GM12878 (cell line): ENCODE data around the gene LONRF3. TPM values are rescaled to one million over a fixed set of nuclear protein-coding genes. Genes with fewer than 3 reads are reported as not detected.

Experiments used
- ATAC-seq: fragments of 200-7000 bp; cut with Tn5 transposase; 3 replicates; pipeline ENCODE4 v1.9.1; 2020; ENCODE audit warnings: mild to moderate bottlenecking, moderate library complexity
- BruUV-seq: library from RNA; stranded (reverse); fragments of 400-500 nt; replicated peaks from 2 replicates; lab custom pipeline; 2021; lab: Mats Ljungman, UMichigan
- CTCF ChIA-PET: fragments of 300-600 bp; sonication (Branson Sonifier 250); formaldehyde crosslinking; extraction: SDS; loops from one replicate; lab custom pipeline; 2021; ENCODE audit warnings: inconsistent platforms; lab: Yijun Ruan, JAX
- POLR2A ChIA-PET: fragments of 350-600 bp; formaldehyde crosslinking; extraction: SDS; loops from one replicate; lab custom pipeline; 2021; ENCODE audit warnings: inconsistent platforms; lab: Charles Lee
- RAD21 ChIA-PET: fragments of 300-600 bp; sonication (Branson Sonifier 250); formaldehyde crosslinking; loops from one replicate; lab custom pipeline; 2023; ENCODE audit warnings: antibody characterized with exemption; ENCODE audit not compliant: unreplicated experiment; lab: Charles Lee
- SMC1A ChIA-PET: fragments of 300-600 bp; sonication (Branson Sonifier 250); formaldehyde crosslinking; loops from one replicate; lab custom pipeline; 2023; ENCODE audit not compliant: unreplicated experiment, uncharacterized antibody; lab: Charles Lee
- DNase-seq: peaks from one replicate; pipeline ENCODE4 v3.0.0-alpha.2; 2011; ENCODE audit warnings: low read depth, low spot score
- FAIRE-seq: peaks from 3 replicates; lab custom pipeline; 2011; peaks lifted over from hg19 to GRCh38; lab: Jason Lieb, UNC
- H2AFZ ChIP-seq: 2 replicates; pipeline ENCODE4 v1.6.0; 2011; ENCODE audit warnings: low read depth, low read length, control low read depth; ENCODE audit not compliant: control insufficient read depth
- H3K27ac ChIP-seq: 2 replicates; pipeline ENCODE4 v1.5.1; 2011; ENCODE audit warnings: control low read depth; ENCODE audit not compliant: control insufficient read depth, insufficient read depth
- H3K27me3 ChIP-seq, 2 experiments: replicated peaks in 1 of 2; 2 replicates each; pipeline versions ENCODE4 v1.6.0 to v1.6.1; 2011; ENCODE audit warnings: low read length in 1 of 2; ENCODE audit not compliant: control insufficient read depth in 2 of 2, insufficient read depth in 2 of 2
- H3K36me3 ChIP-seq, 2 experiments: 2 replicates each; pipeline ENCODE4 v1.5.1; 2011; ENCODE audit warnings: low read length in 1 of 2; ENCODE audit not compliant: control insufficient read depth in 2 of 2, insufficient read depth in 2 of 2
- H3K4me1 ChIP-seq: 2 replicates; pipeline ENCODE4 v1.6.1; 2011; ENCODE audit warnings: mild to moderate bottlenecking, low read length, moderate library complexity, mixed read lengths; ENCODE audit not compliant: control insufficient read depth, insufficient read depth
- H3K4me2 ChIP-seq: 2 replicates; pipeline ENCODE4 v1.6.0; 2011; ENCODE audit warnings: control low read depth; ENCODE audit not compliant: control insufficient read depth, insufficient read depth
- H3K4me3 ChIP-seq: fragments of 200-600 bp; sonication (generic); 2 replicates; pipeline ENCODE4 v1.5.1; 2016
- H3K79me2 ChIP-seq: 2 replicates; pipeline ENCODE4 v1.6.0; 2011; ENCODE audit warnings: low read length; ENCODE audit not compliant: control insufficient read depth, insufficient read depth
- H3K9ac ChIP-seq: 2 replicates; pipeline ENCODE4 v1.8.0; 2011; ENCODE audit warnings: low read length, control low read depth, mixed read lengths; ENCODE audit not compliant: control insufficient read depth, insufficient read depth
- H3K9me3 ChIP-seq: replicated peaks from 3 replicates; pipeline ENCODE4 v1.5.1; 2011; ENCODE audit warnings: mild to moderate bottlenecking, low read length; ENCODE audit not compliant: control insufficient read depth, insufficient read depth
- H4K20me1 ChIP-seq: 2 replicates; pipeline ENCODE4 v1.6.0; 2011; ENCODE audit not compliant: control insufficient read depth, insufficient read depth
- BCL3 ChIP-seq: IDR thresholded peaks from 2 replicates; pipeline ENCODE4 v1.6.1; 2011; ENCODE audit warnings: borderline replicate concordance, low read depth, mild to moderate bottlenecking, moderate library complexity, low read length; ENCODE audit not compliant: insufficient read depth, poor library complexity, severe bottlenecking
- CUX1 ChIP-seq: IDR thresholded peaks from 2 replicates; pipeline ENCODE4 v1.6.1; 2012; ENCODE audit warnings: improper control_type of control experiment, low read depth, low read length; ENCODE audit not compliant: insufficient replicate concordance
- MTA2 ChIP-seq: fragments of 450-650 bp; IDR thresholded peaks from 2 replicates; pipeline ENCODE4 v1.6.1; 2016; ENCODE audit warnings: low read depth, mild to moderate bottlenecking, moderate library complexity
- NFYB ChIP-seq: IDR thresholded peaks from 2 replicates; pipeline ENCODE4 v1.6.1; 2011; ENCODE audit warnings: low read depth, mild to moderate bottlenecking, low read length, improper control_type of control experiment, moderate library complexity; ENCODE audit not compliant: insufficient read depth
- PAX8 ChIP-seq: fragments of 450-650 bp; IDR thresholded peaks from 2 replicates; pipeline ENCODE4 v1.6.1; 2017; ENCODE audit warnings: mild to moderate bottlenecking, moderate library complexity
- RAD51 ChIP-seq: fragments of 450-650 bp; IDR thresholded peaks from 2 replicates; pipeline ENCODE4 v1.6.1; 2016; ENCODE audit warnings: moderate library complexity, mild to moderate bottlenecking, inconsistent platforms
- REST ChIP-seq: IDR thresholded peaks from 2 replicates; pipeline ENCODE4 v1.6.1; 2012; ENCODE audit warnings: mild to moderate bottlenecking, low read depth, low read length
- SP1 ChIP-seq: IDR thresholded peaks from one replicate; pipeline ENCODE4 v1.6.1; 2011; ENCODE audit warnings: low read depth, low read length
- SPI1 ChIP-seq: IDR thresholded peaks from 2 replicates; pipeline ENCODE4 v1.6.1; 2011; ENCODE audit warnings: low read depth, mild to moderate bottlenecking, low read length, moderate library complexity, borderline replicate concordance; ENCODE audit not compliant: insufficient read depth
- SREBF1 ChIP-seq: IDR thresholded peaks from 2 replicates; pipeline ENCODE4 v1.6.1; 2012; ENCODE audit warnings: mild to moderate bottlenecking, low read length
- SRF ChIP-seq, 2 experiments: IDR thresholded peaks; 2 replicates each; pipeline ENCODE4 v1.6.1; 2011; ENCODE audit warnings: low read depth in 2 of 2, low read length in 2 of 2, mild to moderate bottlenecking in 1 of 2, moderate library complexity in 1 of 2
- ZNF384 ChIP-seq: IDR thresholded peaks from 2 replicates; pipeline ENCODE4 v1.6.1; 2012; ENCODE audit warnings: low read depth, mild to moderate bottlenecking, low read length, improper control_type of control experiment, borderline replicate concordance
- ZNF622 ChIP-seq: fragments of 450-650 bp; IDR thresholded peaks from 2 replicates; pipeline ENCODE4 v1.6.1; 2017; ENCODE audit warnings: mild to moderate bottlenecking, inconsistent platforms
- WGBS: methylation state at CpG from one replicate; pipeline ENCODE4 v1.1.6; 2016; ENCODE audit warnings: low lambda C conversion rate; ENCODE audit not compliant: insufficient replicate concordance, insufficient coverage; ENCODE audit errors: missing lambda C conversion rate; 5-methylcytosine and 5-hydroxymethylcytosine counted together
- in situ Hi-C: fragments of 300-500 bp; cut with MboI; formaldehyde crosslinking; loops from 9 replicates; pipeline ENCODE4 v1.14.3; 2018; ENCODE audit warnings: mixed read lengths
- intact Hi-C: fragments of 100-400 bp; cut with micrococcal nuclease; formaldehyde crosslinking; loops from one replicate; pipeline ENCODE4 v1.14.2; 2022; ENCODE audit not compliant: unreplicated experiment
- polyA plus RNA-seq, 11 experiments: library from polyadenylated mRNA; depleted of rRNA in 4 of 11; unstranded in 6 of 11; stranded (reverse) in 5 of 11; fragments of >200 nt; fragmentation: Nextera tagmentation in 4 of 11; fragmentation: Illumina TruSeq in 1 of 11; extraction: Ambion mirVana in 4 of 11; extraction: Trizol in 1 of 11; gene quantifications; 1 replicate in 1 of 11; 2 replicates in 10 of 11; pipeline versions ENCODE4 v1.2.1 to v1.2.3, GENCODE V29; 2011 to 2016; ENCODE audit warnings: inconsistent platforms in 2 of 11, missing spikeins in 2 of 11, low read depth in 1 of 11
- total RNA-seq, 4 experiments: library from RNA; depleted of rRNA in 3 of 4; stranded (reverse); fragments of >200 nt in 3 of 4; fragmentation: Illumina TruSeq in 1 of 4; extraction: Trizol in 1 of 4; gene quantifications; 2 replicates each; pipeline versions ENCODE4 v1.2.1 to v1.2.3, GENCODE V29; 2013 to 2021

Gene LONRF3
- total and polyA plus RNA-seq, 10 of the 15 experiments (the other 5 are each of a cell fraction or from before 2014, with no cell fraction given): 0.05 to 0.23 (median 0.09) TPM; not detected in 3

GRCh38 chrX:119040432-119040831, 66.0 kb downstream of the LONRF3 start (continued):
- TF ChIP-seq BCL3 (no peak), RAD51 (no peak), ZNF384 (no peak), ZNF622 (no peak), MTA2 (no peak)

- WGBS: 31% methylated on average over 4 of the region's 4 CpGs
- DNase-seq: no peak
- no peaks in the 10 kb centered on the region for H3K9me3 ChIP-seq
- SMC1A ChIA-PET: no interaction called here
- H3K9ac ChIP-seq: no peak overlapping the region
- H3K27me3 ChIP-seq: no peaks in the 10 kb centered on the region; a peak in 1 of 4 replicates
- no peak overlapping the region for H3K4me3 ChIP-seq
- RAD21 ChIA-PET: no interaction called here
- H3K36me3 ChIP-seq: no peaks in the 10 kb centered on the region
- no peak overlapping the region for H3K4me2 ChIP-seq
- H3K79me2 ChIP-seq: no peaks in the 10 kb centered on the region
- H3K4me1 ChIP-seq: no peaks in the 10 kb centered on the region
- intact Hi-C loops: no loop called here
- BruUV-seq: no TSS peak
- ATAC-seq: no peak
- no peak for FAIRE-seq
- H4K20me1 ChIP-seq: no peaks in the 10 kb centered on the region
- TF ChIP-seq SPI1 (no peak), NFYB (no peak), CUX1 (no peak), SREBF1 (no peak), SP1 (no peak), ZNF622 (no peak), PAX8 (no peak), REST (no peak), SRF (IDR thresholded peaks at IDR 0.05; ENCODE audit: low read depth in 2 of 2, low read length in 2 of 2) (no peak)
- CTCF ChIA-PET: interaction anchor here (0.6 kb wide), 1 partner anchor 562 kb away, joined by 3 read pairs; no protein-coding TSS in a partner anchor
- in situ Hi-C loops: no loop called here
- no peak overlapping the region for H3K27ac ChIP-seq
- no peak overlapping the region for H2AFZ ChIP-seq
- POLR2A ChIA-PET: no interaction called here
These were observed 66.8 kb downstream of the LONRF3 start for GRCh38 chrX:119041175-119041574.
